GM12878 (cell line): ENCODE results near the gene OR4C13. TPM values are rescaled to one million over a fixed set of nuclear protein-coding genes. Genes with fewer than 3 reads are reported as not detected.
"Not testable (repeated sequence)": the region's sequence is repeated elsewhere in the genome, so short reads cannot be mapped to it uniquely, and the experiment has no call there.

ENCODE experiments used
- ATAC-seq: fragments of 200-7000 bp; cut with Tn5 transposase; 3 replicates; pipeline ENCODE4 v1.9.1; 2020; ENCODE audit warnings: mild to moderate bottlenecking, moderate library complexity
- Bru-seq: library from RNA; stranded (reverse); fragments of 400-500 nt; gene quantifications from one replicate; lab custom pipeline; 2021; lab: Mats Ljungman, UMichigan
- BruChase-seq, 2 experiments: library from RNA; stranded (reverse); fragments of 400-500 nt; gene quantifications; one replicate each; lab custom pipeline; 2021; lab: Mats Ljungman, UMichigan
- BruUV-seq: library from RNA; stranded (reverse); fragments of 400-500 nt; replicated peaks from 2 replicates; lab custom pipeline; 2021; lab: Mats Ljungman, UMichigan
- CTCF ChIA-PET: fragments of 300-600 bp; sonication (Branson Sonifier 250); formaldehyde crosslinking; extraction: SDS; loops from one replicate; lab custom pipeline; 2021; ENCODE audit warnings: inconsistent platforms; lab: Yijun Ruan, JAX
- POLR2A ChIA-PET: fragments of 350-600 bp; formaldehyde crosslinking; extraction: SDS; loops from one replicate; lab custom pipeline; 2021; ENCODE audit warnings: inconsistent platforms; lab: Charles Lee
- RAD21 ChIA-PET: fragments of 300-600 bp; sonication (Branson Sonifier 250); formaldehyde crosslinking; loops from one replicate; lab custom pipeline; 2023; ENCODE audit warnings: antibody characterized with exemption; ENCODE audit not compliant: unreplicated experiment; lab: Charles Lee
- SMC1A ChIA-PET: fragments of 300-600 bp; sonication (Branson Sonifier 250); formaldehyde crosslinking; loops from one replicate; lab custom pipeline; 2023; ENCODE audit not compliant: unreplicated experiment, uncharacterized antibody; lab: Charles Lee
- DNase-seq: peaks from one replicate; pipeline ENCODE4 v3.0.0-alpha.2; 2011; ENCODE audit warnings: low read depth, low spot score
- FAIRE-seq: peaks from 3 replicates; lab custom pipeline; 2011; peaks lifted over from hg19 to GRCh38; lab: Jason Lieb, UNC
- H2AFZ ChIP-seq: 2 replicates; pipeline ENCODE4 v1.6.0; 2011; ENCODE audit warnings: low read depth, low read length, control low read depth; ENCODE audit not compliant: control insufficient read depth
- H3K27ac ChIP-seq: 2 replicates; pipeline ENCODE4 v1.5.1; 2011; ENCODE audit warnings: control low read depth; ENCODE audit not compliant: control insufficient read depth, insufficient read depth
- H3K27me3 ChIP-seq, 2 experiments: replicated peaks in 1 of 2; 2 replicates each; pipeline versions ENCODE4 v1.6.0 to v1.6.1; 2011; ENCODE audit warnings: low read length in 1 of 2; ENCODE audit not compliant: control insufficient read depth in 2 of 2, insufficient read depth in 2 of 2
- H3K36me3 ChIP-seq, 2 experiments: 2 replicates each; pipeline ENCODE4 v1.5.1; 2011; ENCODE audit warnings: low read length in 1 of 2; ENCODE audit not compliant: control insufficient read depth in 2 of 2, insufficient read depth in 2 of 2
- H3K4me1 ChIP-seq: 2 replicates; pipeline ENCODE4 v1.6.1; 2011; ENCODE audit warnings: mild to moderate bottlenecking, low read length, moderate library complexity, mixed read lengths; ENCODE audit not compliant: control insufficient read depth, insufficient read depth
- H3K4me2 ChIP-seq: 2 replicates; pipeline ENCODE4 v1.6.0; 2011; ENCODE audit warnings: control low read depth; ENCODE audit not compliant: control insufficient read depth, insufficient read depth
- H3K4me3 ChIP-seq: fragments of 200-600 bp; sonication (generic); 2 replicates; pipeline ENCODE4 v1.5.1; 2016
- H3K79me2 ChIP-seq: 2 replicates; pipeline ENCODE4 v1.6.0; 2011; ENCODE audit warnings: low read length; ENCODE audit not compliant: control insufficient read depth, insufficient read depth
- H3K9ac ChIP-seq: 2 replicates; pipeline ENCODE4 v1.8.0; 2011; ENCODE audit warnings: low read length, control low read depth, mixed read lengths; ENCODE audit not compliant: control insufficient read depth, insufficient read depth
- H3K9me3 ChIP-seq: replicated peaks from 3 replicates; pipeline ENCODE4 v1.5.1; 2011; ENCODE audit warnings: mild to moderate bottlenecking, low read length; ENCODE audit not compliant: control insufficient read depth, insufficient read depth
- H4K20me1 ChIP-seq: 2 replicates; pipeline ENCODE4 v1.6.0; 2011; ENCODE audit not compliant: control insufficient read depth, insufficient read depth
- ZNF24 ChIP-seq: fragments of 450-650 bp; IDR thresholded peaks from 2 replicates; pipeline ENCODE4 v1.6.1; 2017; ENCODE audit warnings: antibody characterized with exemption, mild to moderate bottlenecking
- WGBS: methylation state at CpG from one replicate; pipeline ENCODE4 v1.1.6; 2016; ENCODE audit warnings: low lambda C conversion rate; ENCODE audit not compliant: insufficient replicate concordance, insufficient coverage; ENCODE audit errors: missing lambda C conversion rate; 5-methylcytosine and 5-hydroxymethylcytosine counted together
- in situ Hi-C: fragments of 300-500 bp; cut with MboI; formaldehyde crosslinking; loops from 9 replicates; pipeline ENCODE4 v1.14.3; 2018; ENCODE audit warnings: mixed read lengths
- intact Hi-C: fragments of 100-400 bp; cut with micrococcal nuclease; formaldehyde crosslinking; loops from one replicate; pipeline ENCODE4 v1.14.2; 2022; ENCODE audit not compliant: unreplicated experiment
- long read RNA-seq, 2 experiments: library from polyadenylated mRNA; unstranded; transcript quantifications; one replicate each; pipeline ENCODE4 v2.0.0, GENCODE V29; 2019 to 2020
- polyA minus RNA-seq, 3 experiments: library from RNA; depleted of rRNA, polyadenylated mRNA; stranded (reverse); fragments of >200 nt; gene quantifications; 2 replicates each; pipeline ENCODE4 v1.2.3, GENCODE V29; 2011
- polyA plus RNA-seq, 11 experiments: library from polyadenylated mRNA; depleted of rRNA in 4 of 11; unstranded in 6 of 11; stranded (reverse) in 5 of 11; fragments of >200 nt; fragmentation: Nextera tagmentation in 4 of 11; fragmentation: Illumina TruSeq in 1 of 11; extraction: Ambion mirVana in 4 of 11; extraction: Trizol in 1 of 11; gene quantifications; 1 replicate in 1 of 11; 2 replicates in 10 of 11; pipeline versions ENCODE4 v1.2.1 to v1.2.3, GENCODE V29; 2011 to 2016; ENCODE audit warnings: inconsistent platforms in 2 of 11, missing spikeins in 2 of 11, low read depth in 1 of 11
- total RNA-seq, 4 experiments: library from RNA; depleted of rRNA in 3 of 4; stranded (reverse); fragments of >200 nt in 3 of 4; fragmentation: Illumina TruSeq in 1 of 4; extraction: Trizol in 1 of 4; gene quantifications; 2 replicates each; pipeline versions ENCODE4 v1.2.1 to v1.2.3, GENCODE V29; 2013 to 2021
- TF ChIP-seq, protein P1 (sequence below): fragments of 450-650 bp; IDR thresholded peaks from 2 replicates; pipeline ENCODE4 v1.6.1; 2017; ENCODE audit warnings: mild to moderate bottlenecking

The OR4C13 gene
- not detected in 2 replicates for total RNA-seq (2013; cell fraction: nucleolus; rRNA removed)
- total RNA-seq (2014; rRNA removed) (not detected in 2 replicates), total RNA-seq (2014; rRNA removed; fragmentation: Illumina TruSeq; extraction: Trizol) (not detected in 2 replicates), total RNA-seq (2021) (not detected in 2 replicates), polyA plus RNA-seq (2011; rRNA removed) (not detected in 2 replicates), polyA plus RNA-seq (2014; fragmentation: Illumina TruSeq; extraction: Trizol) (not detected in 2 replicates), polyA plus RNA-seq (2014; fragmentation: Nextera tagmentation; extraction: Ambion mirVana) (not detected), polyA plus RNA-seq (2014; rRNA removed) (not detected in 2 replicates), polyA plus RNA-seq (2016; fragmentation: Nextera tagmentation; extraction: Ambion mirVana) (not detected), polyA minus RNA-seq (2011; rRNA and poly(A)+ RNA removed) (not detected in 2 replicates), Bru-seq, nascent RNA (not detected), BruChase-seq, experiment 1, labeled RNA remaining after a 6-hour chase (not detected), BruChase-seq, experiment 2, labeled RNA remaining after a 2-hour chase (not detected)
- not detected for polyA plus RNA-seq (2011; ENCODE audit: low read depth)
- polyA plus RNA-seq (2011; cell fraction: cytosol; rRNA removed) = not detected in 2 replicates
- polyA plus RNA-seq (2011; cell fraction: nucleus; rRNA removed) = not detected in 2 replicates
- polyA plus RNA-seq (2012) = not detected in 2 replicates
- polyA minus RNA-seq (2011; cell fraction: cytosol; rRNA and poly(A)+ RNA removed) = not detected in 2 replicates
- polyA minus RNA-seq (2011; cell fraction: nucleus; rRNA and poly(A)+ RNA removed) = not detected in 2 replicates
- long read RNA-seq, experiment 1 = 0 reads
- long read RNA-seq, experiment 2 = 0 reads

DNA sequence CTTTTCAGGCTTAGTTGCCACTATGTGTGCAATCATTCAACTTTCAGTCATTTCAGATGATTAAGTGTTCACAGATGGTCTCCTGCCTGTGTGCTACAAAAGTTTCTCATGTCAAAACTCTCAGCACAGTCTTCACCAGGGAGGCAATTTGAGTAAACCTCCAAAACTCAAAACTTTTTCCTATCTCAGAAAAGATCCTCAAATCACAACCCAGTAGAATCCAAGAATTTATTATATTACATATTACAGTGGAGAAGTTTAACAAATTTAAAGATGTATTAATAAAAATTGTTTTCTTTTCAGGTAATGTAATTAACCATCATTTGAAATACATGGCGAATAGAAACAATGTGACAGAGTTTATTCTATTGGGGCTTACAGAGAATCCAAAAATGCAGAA lies at the start of gene OR4C13:
Gene OR4C13 (plus strand): TSS at position 301 of the 400 bp plus-strand sequence. CDS start 32 bp downstream, at position 333.
- ChIA-PET CTCF (interaction anchor here (0.7 kb wide), 1 partner anchor 1474 kb away, joined by 3 read pairs; no protein-coding TSS in a partner anchor), POLR2A (no interaction called here), RAD21 (no interaction called here), SMC1A (no interaction called here)
- Histone ChIP-seq H3K4me1 (no peaks in the 10 kb centered on the region), H3K36me3 (no peaks in the 10 kb centered on the region), H3K4me2 (no peak within 1 kb of the TSS), H3K9me3 (no peaks in the 10 kb centered on the region), H4K20me1 (no peaks in the 10 kb centered on the region), H3K27me3 (no peaks in the 10 kb centered on the region), H2AFZ (no peak within 1 kb of the TSS), H3K27ac (no peak within 1 kb of the TSS), H3K4me3 (no peak within 1 kb of the TSS), H3K79me2 (no peaks in the 10 kb centered on the region), H3K9ac (no peak within 1 kb of the TSS)
- DNase-seq (no peak), ATAC-seq (no peak), FAIRE-seq (no peak)
- intact Hi-C loops = no loop called here
- BruUV-seq = no TSS peak
- in situ Hi-C loops = no loop called here
- WGBS = 0% methylated on average over 1 of the region's 1 CpG
- TF ChIP-seq ZNF24 = no peak
- TF ChIP-seq, protein P1, sequence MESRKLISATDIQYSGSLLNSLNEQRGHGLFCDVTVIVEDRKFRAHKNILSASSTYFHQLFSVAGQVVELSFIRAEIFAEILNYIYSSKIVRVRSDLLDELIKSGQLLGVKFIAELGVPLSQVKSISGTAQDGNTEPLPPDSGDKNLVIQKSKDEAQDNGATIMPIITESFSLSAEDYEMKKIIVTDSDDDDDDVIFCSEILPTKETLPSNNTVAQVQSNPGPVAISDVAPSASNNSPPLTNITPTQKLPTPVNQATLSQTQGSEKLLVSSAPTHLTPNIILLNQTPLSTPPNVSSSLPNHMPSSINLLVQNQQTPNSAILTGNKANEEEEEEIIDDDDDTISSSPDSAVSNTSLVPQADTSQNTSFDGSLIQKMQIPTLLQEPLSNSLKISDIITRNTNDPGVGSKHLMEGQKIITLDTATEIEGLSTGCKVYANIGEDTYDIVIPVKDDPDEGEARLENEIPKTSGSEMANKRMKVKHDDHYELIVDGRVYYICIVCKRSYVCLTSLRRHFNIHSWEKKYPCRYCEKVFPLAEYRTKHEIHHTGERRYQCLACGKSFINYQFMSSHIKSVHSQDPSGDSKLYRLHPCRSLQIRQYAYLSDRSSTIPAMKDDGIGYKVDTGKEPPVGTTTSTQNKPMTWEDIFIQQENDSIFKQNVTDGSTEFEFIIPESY = no peak

- H3K27ac ChIP-seq, DNase-seq, H3K4me1 ChIP-seq, intact Hi-C loops, SMC1A ChIA-PET, H3K4me2 ChIP-seq, FAIRE-seq, H3K27me3 ChIP-seq, H3K9me3 ChIP-seq, H2AFZ ChIP-seq, H3K4me3 ChIP-seq, H4K20me1 ChIP-seq, H3K9ac ChIP-seq, CTCF ChIA-PET, POLR2A ChIA-PET, RAD21 ChIA-PET, H3K36me3 ChIP-seq, BruUV-seq, H3K79me2 ChIP-seq, in situ Hi-C loops, ATAC-seq: not testable (repeated sequence)
- WGBS = 24% methylated on average over 13 of the region's 13 CpGs
Observed at GRCh38 chr11:49911516-49911915, 40.7 kb upstream of the OR4C13 start.

DNA sequence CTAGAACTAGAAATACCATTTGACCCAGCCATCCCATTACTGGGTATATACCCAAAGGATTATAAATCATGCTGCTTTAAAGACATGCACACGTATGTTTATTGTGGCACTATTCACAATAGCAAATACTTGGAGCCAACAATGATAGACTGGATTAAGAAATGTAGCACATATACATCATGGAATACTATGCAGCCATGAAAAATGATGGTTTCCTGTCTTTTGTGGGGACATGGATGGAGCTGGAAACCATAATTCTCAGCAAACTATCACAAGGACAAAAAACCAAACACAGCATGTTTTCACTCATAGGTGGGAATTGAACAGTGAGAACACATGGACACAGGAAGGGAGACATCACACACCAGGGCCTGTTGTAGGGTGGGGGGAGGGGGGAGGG lies 3.5 kb upstream of the OR4C13 start:
- H3K4me2 ChIP-seq, H4K20me1 ChIP-seq, DNase-seq, intact Hi-C loops, H3K27ac ChIP-seq, in situ Hi-C loops, H3K79me2 ChIP-seq, BruUV-seq, SMC1A ChIA-PET, H3K36me3 ChIP-seq, H2AFZ ChIP-seq, H3K4me1 ChIP-seq, H3K9ac ChIP-seq, H3K9me3 ChIP-seq, CTCF ChIA-PET, ATAC-seq, H3K4me3 ChIP-seq, POLR2A ChIA-PET, RAD21 ChIA-PET, FAIRE-seq, H3K27me3 ChIP-seq: not testable (repeated sequence)
- WGBS = 0% methylated on average over 1 of the region's 1 CpG
